K562 treated with DMSO at 1 percent for 48 hours (cell line): Measurements from ENCODE around the gene SLC30A9. TPM values are rescaled to one million over a fixed set of nuclear protein-coding genes. Genes with fewer than 3 reads are reported as not detected.

Source experiments
- total RNA-seq: library from RNA; unstranded; fragments of 300-600 nt; gene quantifications from 2 replicates; pipeline ENCODE4 v1.2.3, GENCODE V29; 2022; ENCODE audit warnings: low replicate concordance; ENCODE audit errors: extremely low read depth

Gene SLC30A9
- not detected in 2 replicates for total RNA-seq

DNA sequence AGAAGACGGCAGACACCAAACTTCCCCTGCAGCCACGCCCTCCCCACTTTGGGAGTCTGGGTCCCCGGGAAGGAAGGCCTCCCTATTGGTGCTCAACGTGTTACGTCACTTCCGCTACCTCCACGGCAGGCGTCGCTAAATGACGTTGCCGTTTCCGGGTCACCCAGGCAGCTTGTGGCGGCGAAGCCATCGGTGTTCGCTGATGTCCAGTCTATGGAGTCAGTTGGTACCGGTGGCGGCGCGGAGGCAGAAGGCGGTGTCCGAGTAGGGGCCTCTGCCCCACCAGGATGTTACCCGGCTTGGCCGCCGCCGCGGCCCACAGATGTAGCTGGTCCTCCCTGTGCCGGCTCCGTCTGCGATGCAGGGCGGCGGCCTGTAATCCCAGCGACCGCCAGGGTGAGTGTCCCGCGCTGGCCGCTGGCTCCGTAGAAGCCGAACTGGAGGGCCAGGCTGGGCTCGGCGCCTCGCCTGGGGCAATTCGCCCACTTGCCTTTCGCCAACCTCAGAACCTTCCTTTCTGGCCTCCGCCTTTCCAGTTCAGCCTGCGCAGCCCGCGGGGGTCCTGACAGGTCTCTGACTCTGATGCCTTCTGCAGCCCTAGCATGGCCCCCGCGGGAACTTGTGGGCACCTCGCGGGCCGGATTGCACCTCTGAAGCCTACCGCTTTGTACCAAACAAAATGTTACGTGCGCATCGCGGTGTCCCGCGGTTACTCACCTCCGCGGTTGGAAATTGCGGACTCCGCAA is at the start of gene SLC30A9:
SLC30A9 (plus strand) TSS at position 166 of the 747 bp plus-strand sequence; CDS start at position 288, 122 bp downstream.

GRCh38 chr4:41981456-41981855 is 8.9 kb upstream of the SLC30A9 start, which contains the start of gene DCAF4L1:
Gene DCAF4L1, plus strand, starts transcription at chr4:41981756. Its CDS starts 37 bp downstream, at chr4:41981793.

Other genes with a start within 250 kb of the SLC30A9 start
- gene PHOX2B, start 241.8 kb upstream of the SLC30A9 start, total RNA-seq: not detected in 2 replicates
- gene TMEM33, start 55.1 kb upstream of the SLC30A9 start, total RNA-seq: not detected in 2 replicates
- not detected in 2 replicates for gene DCAF4L1, start 8.8 kb upstream of the SLC30A9 start, total RNA-seq
- not detected in 2 replicates for gene BEND4, start 162.1 kb downstream of the SLC30A9 start, total RNA-seq